Smooth muscle cell (in vitro differentiated cells): ENCODE measurements around the gene SLC6A11. TPM values are rescaled to one million over a fixed set of nuclear protein-coding genes. Genes with fewer than 3 reads are reported as not detected.

ENCODE experiments used
- DNase-seq: peaks from one replicate; lab custom pipeline; 2025; ENCODE audit not compliant: unreplicated experiment; lab: John Stamatoyannopoulos, UW
- H2AFZ ChIP-seq: fragments of 200-600 bp; sonication (generic); 2 replicates; pipeline ENCODE4 v1.6.0; 2016; ENCODE audit warnings: antibody characterized with exemption, low read depth, mild to moderate bottlenecking
- H3F3A ChIP-seq: fragments of 200-600 bp; sonication (generic); 2 replicates; pipeline ENCODE4 v1.6.0; 2017; ENCODE audit warnings: antibody characterized with exemption, low read depth
- H3K27ac ChIP-seq: fragments of 200-600 bp; sonication (generic); 2 replicates; pipeline ENCODE4 v1.5.1; 2016; ENCODE audit warnings: low read depth, mild to moderate bottlenecking
- H3K27me3 ChIP-seq: fragments of 200-600 bp; sonication (generic); 2 replicates; pipeline ENCODE4 v1.6.1; 2016; ENCODE audit warnings: low read depth, mild to moderate bottlenecking
- H3K36me3 ChIP-seq: fragments of 200-600 bp; sonication (generic); 2 replicates; pipeline ENCODE4 v1.5.1; 2016; ENCODE audit warnings: low read depth
- H3K4me1 ChIP-seq: fragments of 200-600 bp; sonication (generic); 2 replicates; pipeline ENCODE4 v1.5.1; 2016; ENCODE audit warnings: low read depth
- H3K4me2 ChIP-seq: fragments of 200-600 bp; sonication (generic); 2 replicates; pipeline ENCODE4 v1.6.0; 2016; ENCODE audit warnings: mild to moderate bottlenecking
- H3K4me3 ChIP-seq: fragments of 200-600 bp; sonication (generic); 2 replicates; pipeline ENCODE4 v1.5.1; 2016; ENCODE audit warnings: mild to moderate bottlenecking
- H3K79me2 ChIP-seq: fragments of 200-600 bp; sonication (generic); 2 replicates; pipeline ENCODE4 v1.6.0; 2016; ENCODE audit warnings: low read depth, mild to moderate bottlenecking
- H3K9ac ChIP-seq: fragments of 200-600 bp; sonication (generic); 2 replicates; pipeline ENCODE4 v1.6.0; 2016; ENCODE audit warnings: low read depth
- H3K9me3 ChIP-seq: fragments of 200-600 bp; sonication (generic); replicated peaks from 2 replicates; pipeline ENCODE4 v1.5.1; 2016; ENCODE audit warnings: low read depth
- H4K20me1 ChIP-seq: fragments of 200-600 bp; sonication (generic); 2 replicates; pipeline ENCODE4 v1.6.0; 2016; ENCODE audit warnings: low read depth
- WGBS: methylation state at CpG from one replicate; pipeline ENCODE4 v1.1.7; 2016; ENCODE audit warnings: low lambda C conversion rate; 5-methylcytosine and 5-hydroxymethylcytosine counted together
- polyA plus RNA-seq: library from polyadenylated mRNA; unstranded; fragments of >200 nt; fragmentation: Nextera tagmentation; extraction: Ambion mirVana; gene quantifications from 2 replicates; pipeline ENCODE4 v1.2.1, GENCODE V29; 2016
- total RNA-seq: library from RNA; depleted of rRNA; stranded (reverse); fragments of >200 nt; gene quantifications from 2 replicates; pipeline ENCODE4 v1.2.3, GENCODE V29; 2014
- TF ChIP-seq, protein P1 (sequence below): fragments of 200-600 bp; sonication (generic); IDR thresholded peaks from 2 replicates; pipeline ENCODE4 v1.5.1; 2017; ENCODE audit warnings: borderline replicate concordance, mild to moderate bottlenecking, antibody characterized with exemption; ENCODE audit not compliant: insufficient read depth, poor library complexity, severe bottlenecking

SLC6A11 gene
- total and polyA plus RNA-seq, 2 experiments from 2014 or later, result not detected

DNA sequence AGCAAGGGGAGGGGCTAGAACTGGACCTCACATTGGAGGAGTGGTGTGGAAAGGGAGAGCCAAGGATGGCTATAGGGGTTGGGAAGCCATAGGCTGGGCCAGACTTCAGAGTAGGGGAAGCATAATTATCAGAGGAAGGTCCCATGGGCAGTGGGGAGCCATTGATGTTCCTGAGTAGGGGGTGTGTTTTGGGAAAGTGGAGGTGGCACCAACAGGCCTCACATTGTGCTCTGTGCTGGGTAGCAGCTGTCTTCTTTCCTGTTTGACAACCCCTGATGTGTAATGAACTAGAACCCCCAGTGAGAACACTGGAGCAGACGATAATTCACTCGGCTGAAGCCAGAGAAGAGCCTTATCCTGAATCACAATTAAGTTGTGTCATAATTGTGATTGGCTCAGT lies 41.2 kb downstream of the SLC6A11 start:
- WGBS, result 92% methylated on average over 2 of the region's 2 CpGs
- TF ChIP-seq, protein P1, sequence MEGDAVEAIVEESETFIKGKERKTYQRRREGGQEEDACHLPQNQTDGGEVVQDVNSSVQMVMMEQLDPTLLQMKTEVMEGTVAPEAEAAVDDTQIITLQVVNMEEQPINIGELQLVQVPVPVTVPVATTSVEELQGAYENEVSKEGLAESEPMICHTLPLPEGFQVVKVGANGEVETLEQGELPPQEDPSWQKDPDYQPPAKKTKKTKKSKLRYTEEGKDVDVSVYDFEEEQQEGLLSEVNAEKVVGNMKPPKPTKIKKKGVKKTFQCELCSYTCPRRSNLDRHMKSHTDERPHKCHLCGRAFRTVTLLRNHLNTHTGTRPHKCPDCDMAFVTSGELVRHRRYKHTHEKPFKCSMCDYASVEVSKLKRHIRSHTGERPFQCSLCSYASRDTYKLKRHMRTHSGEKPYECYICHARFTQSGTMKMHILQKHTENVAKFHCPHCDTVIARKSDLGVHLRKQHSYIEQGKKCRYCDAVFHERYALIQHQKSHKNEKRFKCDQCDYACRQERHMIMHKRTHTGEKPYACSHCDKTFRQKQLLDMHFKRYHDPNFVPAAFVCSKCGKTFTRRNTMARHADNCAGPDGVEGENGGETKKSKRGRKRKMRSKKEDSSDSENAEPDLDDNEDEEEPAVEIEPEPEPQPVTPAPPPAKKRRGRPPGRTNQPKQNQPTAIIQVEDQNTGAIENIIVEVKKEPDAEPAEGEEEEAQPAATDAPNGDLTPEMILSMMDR, result no peak
- DNase-seq, result no peak
- Histone ChIP-seq H3K27me3 (peaks cover 4% of the 10 kb centered on the region), H3K9ac (no peak overlapping the region), H3K4me2 (no peak overlapping the region), H3K4me1 (no peaks in the 10 kb centered on the region), H3K4me3 (no peak overlapping the region), H3K27ac (no peak overlapping the region), H4K20me1 (no peaks in the 10 kb centered on the region), H2AFZ (no peak overlapping the region), H3K79me2 (no peaks in the 10 kb centered on the region), H3K36me3 (no peaks in the 10 kb centered on the region), H3K9me3 (no peaks in the 10 kb centered on the region), H3F3A (no peaks in the 10 kb centered on the region)

DNA sequence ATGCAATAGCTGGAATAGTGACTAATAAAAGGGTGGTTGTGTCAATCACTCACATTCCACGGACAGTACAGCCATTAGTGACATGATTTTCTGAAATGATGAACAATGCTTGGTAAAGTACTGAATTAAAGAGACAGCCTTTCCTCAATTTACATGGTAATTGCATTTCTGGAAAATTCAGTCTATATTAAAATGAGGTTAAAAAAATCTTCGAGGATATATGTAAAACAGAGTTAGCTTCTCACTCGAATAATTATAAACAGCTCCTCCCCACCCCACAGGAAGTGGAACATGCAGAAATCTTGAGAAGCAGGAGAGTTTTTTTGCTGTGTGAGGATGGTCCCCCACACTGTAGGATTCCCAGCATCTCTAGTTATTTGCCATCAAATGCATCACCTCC lies 42.1 kb downstream of the SLC6A11 start:
- Histone ChIP-seq H4K20me1 (no peaks in the 10 kb centered on the region), H3K36me3 (no peaks in the 10 kb centered on the region), H3K27me3 (peaks cover 4% of the 10 kb centered on the region), H3K9me3 (no peaks in the 10 kb centered on the region), H3K4me3 (no peak overlapping the region), H3K4me2 (no peak overlapping the region), H3K79me2 (no peaks in the 10 kb centered on the region), H3K4me1 (no peaks in the 10 kb centered on the region), H3K27ac (no peak overlapping the region), H2AFZ (no peak overlapping the region), H3K9ac (no peak overlapping the region), H3F3A (no peaks in the 10 kb centered on the region)
- TF ChIP-seq, protein P1, result no peak
- no peak for DNase-seq
- WGBS, result 88% methylated on average over 3 of the region's 3 CpGs

DNA sequence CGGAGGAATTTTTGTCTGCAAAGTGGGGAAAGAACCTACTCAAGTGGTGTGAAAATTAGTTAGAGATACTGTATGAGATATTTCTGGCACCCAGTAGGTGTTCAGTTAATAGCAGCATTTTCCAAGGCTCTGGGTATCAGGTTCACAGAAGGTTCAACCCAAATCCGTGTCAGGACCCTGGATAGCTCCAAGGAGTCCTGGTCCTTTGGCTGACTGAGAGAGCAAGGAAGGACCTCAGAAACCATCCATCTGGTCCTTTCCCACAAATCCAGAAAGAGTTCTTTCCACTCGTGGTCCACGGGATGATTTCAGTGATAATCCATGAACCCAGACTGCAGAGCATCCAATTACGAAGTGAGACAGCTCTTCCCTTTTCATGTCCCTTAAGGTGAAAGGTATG lies 51.4 kb downstream of the SLC6A11 start:
- H3K4me3 ChIP-seq, result no peak overlapping the region

DNA sequence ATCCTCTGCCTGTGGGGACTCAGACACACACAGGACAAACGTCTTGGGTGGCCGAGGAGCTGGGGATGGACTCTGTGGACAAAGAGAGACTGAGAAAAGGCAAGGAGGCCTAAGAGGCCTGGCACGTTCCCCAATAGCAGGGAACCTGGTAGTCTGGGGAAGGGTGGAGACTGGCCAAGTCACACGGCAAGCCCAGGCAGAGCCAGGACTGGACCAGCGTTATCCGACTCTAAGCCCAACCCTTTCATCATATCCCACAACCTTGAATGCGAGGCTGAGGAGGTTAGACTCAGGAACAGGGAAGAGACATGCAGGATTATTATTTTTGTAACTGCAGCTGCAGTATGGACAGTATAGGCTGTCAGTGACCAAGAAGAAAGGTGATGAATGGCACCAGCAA lies 53.4 kb downstream of the SLC6A11 start:
- Histone ChIP-seq H4K20me1 (no peaks in the 10 kb centered on the region), H3K27ac (no peak overlapping the region), H3K4me3 (no peak overlapping the region), H3K4me1 (no peaks in the 10 kb centered on the region), H2AFZ (no peak overlapping the region), H3K27me3 (peaks cover 27% of the 10 kb centered on the region), H3K4me2 (no peak overlapping the region), H3K79me2 (no peaks in the 10 kb centered on the region), H3F3A (no peaks in the 10 kb centered on the region), H3K36me3 (no peaks in the 10 kb centered on the region), H3K9me3 (no peaks in the 10 kb centered on the region), H3K9ac (no peak overlapping the region)
- no peak for DNase-seq
- 71% methylated on average over 7 of the region's 7 CpGs for WGBS
- TF ChIP-seq, protein P1, result no peak

More for the DNA sequence above, 51.4 kb downstream of the SLC6A11 start:
- H3K36me3 ChIP-seq, result no peaks in the 10 kb centered on the region
- H3K27me3 ChIP-seq, result peaks cover 21% of the 10 kb centered on the region
- H2AFZ ChIP-seq, result no peak overlapping the region
- H3F3A ChIP-seq, result no peaks in the 10 kb centered on the region
- TF ChIP-seq, protein P1, result no peak
- 46% methylated on average over 5 of the region's 5 CpGs for WGBS
- no peak overlapping the region for H3K27ac ChIP-seq
- no peaks in the 10 kb centered on the region for H3K79me2 ChIP-seq
- H4K20me1 ChIP-seq, result no peaks in the 10 kb centered on the region
- no peak overlapping the region for H3K9ac ChIP-seq
- H3K4me1 ChIP-seq, result no peaks in the 10 kb centered on the region
- DNase-seq, result no peak
- H3K9me3 ChIP-seq, result no peaks in the 10 kb centered on the region
- no peak overlapping the region for H3K4me2 ChIP-seq
